OCI-M1 (cell line): Measurements from ENCODE around the gene NETO2.

ENCODE experiments used
- DNase-seq: peaks from one replicate; lab custom pipeline; 2025; lab: John Stamatoyannopoulos, UW

NETO2 gene

DNA sequence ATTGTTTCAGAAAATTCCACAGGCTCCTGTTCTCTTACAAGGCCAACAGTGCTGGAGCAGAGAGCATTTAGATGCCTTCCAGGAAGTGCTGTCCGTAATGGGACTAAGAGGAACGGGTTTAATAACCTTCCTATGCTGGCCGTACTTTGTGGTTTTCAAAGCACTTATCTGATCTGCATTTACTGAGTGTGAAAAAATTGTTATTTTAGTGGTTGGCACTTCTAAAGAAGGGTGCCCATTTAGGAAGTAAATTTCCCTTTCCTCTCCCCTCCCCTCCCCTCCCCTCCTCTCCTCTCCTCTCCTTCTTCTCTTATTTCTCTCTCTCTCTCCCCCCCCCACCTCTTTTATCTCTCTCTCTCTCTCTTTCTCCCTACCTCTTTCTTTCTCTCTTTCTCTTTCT, 98.3 kb downstream of the NETO2 start:
- DNase-seq = peak; percentile 59

DNA sequence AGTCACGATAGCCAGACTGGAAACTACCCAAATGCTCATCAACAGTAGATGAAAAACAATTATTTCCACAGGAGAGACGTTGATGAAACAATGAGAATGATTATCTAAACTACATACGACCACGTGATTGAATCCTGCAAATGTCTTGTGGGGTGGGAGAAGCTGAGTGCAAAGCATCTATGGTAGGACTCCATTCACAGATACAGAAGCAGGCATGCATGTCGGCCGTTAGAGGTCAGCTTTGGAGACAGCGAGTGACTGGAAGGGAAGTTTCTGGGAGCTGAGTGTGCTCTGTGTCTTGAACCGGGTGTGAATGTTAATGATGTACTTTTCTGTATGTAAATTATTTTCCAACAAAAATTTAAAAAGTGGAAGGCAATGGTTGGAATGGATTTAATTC, 98.7 kb downstream of the NETO2 start:
- DNase-seq = peak; percentile 59

DNA sequence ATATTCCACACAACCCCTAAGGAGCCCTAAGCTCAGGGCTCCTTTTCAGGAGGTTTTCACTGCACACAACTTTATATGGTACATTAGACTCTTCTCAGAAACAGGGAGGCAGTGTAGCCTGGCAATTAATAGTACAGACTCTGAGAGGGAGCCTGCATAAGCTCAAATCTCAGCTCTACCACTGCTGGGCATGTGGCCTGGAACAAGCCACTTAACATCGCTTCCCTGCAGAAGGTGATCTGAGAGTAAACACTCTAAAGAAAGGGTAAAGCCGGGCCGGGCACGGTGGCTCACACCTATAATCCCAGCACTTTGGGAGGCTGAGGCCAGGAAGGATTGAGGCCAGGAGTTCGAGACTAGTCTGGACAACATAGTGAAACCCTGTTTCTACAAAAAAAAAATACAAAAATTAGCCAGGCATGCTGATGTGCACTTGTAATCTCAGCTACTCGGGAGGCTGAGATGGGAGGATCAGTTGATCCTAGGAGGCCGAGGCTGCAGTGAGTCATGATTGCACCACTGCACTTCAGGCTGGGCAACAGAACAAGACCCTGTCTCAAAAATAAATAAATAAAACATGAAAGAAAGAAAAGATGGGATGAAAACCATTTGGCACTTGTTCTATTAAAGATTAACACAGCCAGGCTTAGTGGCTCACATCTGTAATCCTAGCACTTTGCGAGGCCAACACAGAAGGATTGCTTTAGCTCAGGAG, 99.6 kb downstream of the NETO2 start:
- no peak for DNase-seq

DNA sequence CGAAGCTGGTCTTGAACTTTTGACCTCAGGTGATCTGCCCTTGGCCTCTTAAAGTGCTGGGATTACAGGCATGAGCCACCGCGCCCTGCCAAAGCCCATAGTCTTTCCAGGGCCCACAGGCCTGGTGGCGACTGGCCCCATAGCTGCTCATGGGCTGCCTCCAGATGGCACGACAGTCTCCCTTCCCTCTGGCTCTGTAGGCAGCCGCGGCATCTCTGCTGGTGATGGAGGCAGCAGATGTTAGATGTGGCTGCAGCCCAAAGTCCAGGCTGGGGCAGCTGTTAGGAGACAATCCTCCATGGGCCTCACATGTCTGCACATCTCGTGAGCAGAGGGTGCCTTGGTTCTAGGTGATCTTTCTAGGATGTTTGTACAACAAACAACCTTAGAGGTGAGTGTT, 100.5 kb downstream of the NETO2 start:
- DNase-seq = no peak

DNA sequence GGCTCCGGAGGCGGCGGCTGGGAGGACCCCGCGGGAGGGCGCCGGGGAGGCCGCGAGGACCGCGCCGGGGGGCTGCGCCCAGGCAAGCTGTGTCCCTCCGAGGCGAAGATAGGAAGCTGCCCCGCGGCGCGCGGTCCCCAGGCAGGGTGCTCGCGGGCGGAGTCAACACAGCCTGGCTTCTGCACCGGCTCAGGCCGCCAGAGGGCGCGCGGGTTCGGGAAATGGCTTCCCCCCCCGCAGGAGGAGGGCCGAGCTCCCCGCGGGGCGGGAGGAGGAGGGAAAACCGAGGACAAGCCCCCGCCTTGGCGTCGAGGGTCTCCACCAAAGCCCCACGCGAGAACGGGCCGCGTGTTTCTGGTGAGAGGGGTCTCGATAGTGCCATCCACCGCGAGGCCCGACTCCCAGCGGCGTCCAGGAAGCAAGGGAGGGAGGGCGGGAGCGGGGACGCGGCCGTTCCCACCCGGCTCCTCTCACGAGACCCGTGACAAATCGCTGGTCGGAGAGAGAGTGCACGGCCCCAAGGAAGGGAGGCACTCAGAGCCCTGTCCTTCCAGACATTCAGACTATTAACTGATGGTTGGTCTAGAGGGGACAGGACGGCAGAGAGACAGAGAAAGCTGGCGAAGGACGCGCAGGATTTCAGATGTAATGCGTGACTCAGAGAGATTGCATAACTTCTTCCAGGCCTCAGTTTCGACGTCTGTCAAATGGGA, 105.8 kb downstream of the NETO2 start:
- DNase-seq = peak; percentile 78

DNA sequence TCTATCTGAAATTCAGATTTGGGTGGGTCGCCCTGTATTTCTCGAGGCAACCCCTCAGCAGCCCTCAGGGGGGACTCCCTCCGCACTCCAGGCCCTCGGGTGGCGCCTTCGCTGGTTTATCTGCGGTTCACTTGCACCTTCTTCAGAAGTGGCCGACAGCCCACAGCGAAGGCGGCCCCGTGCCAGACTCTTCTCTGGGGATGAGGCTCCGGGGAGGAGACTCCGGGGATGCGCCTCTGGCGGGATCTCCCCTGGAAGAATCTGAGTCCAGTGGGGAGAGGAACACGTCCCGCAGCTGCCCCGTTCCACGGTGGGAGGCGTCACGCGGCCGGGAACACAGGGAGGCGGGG, 106.4 kb downstream of the NETO2 start:
- DNase-seq = no peak

DNA sequence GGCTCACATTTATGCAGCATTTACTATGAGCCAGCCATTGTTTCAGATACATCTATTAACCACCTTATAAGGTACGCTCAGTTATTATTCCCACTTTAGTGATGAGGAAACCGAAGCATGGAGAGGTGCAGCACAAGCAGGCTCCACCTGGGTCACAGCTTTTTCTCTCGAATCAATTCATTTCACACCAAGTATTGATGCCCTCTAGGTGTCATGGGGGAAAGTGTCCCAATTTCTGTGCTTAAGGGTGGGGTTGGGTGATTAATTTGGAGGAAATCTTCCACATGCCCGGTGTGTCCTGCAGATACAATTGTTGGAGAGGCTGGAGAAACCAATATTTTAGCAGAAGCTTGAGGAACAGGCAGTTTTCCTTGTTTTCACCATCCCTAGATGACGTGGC, 107.5 kb downstream of the NETO2 start:
- DNase-seq = no peak

DNA sequence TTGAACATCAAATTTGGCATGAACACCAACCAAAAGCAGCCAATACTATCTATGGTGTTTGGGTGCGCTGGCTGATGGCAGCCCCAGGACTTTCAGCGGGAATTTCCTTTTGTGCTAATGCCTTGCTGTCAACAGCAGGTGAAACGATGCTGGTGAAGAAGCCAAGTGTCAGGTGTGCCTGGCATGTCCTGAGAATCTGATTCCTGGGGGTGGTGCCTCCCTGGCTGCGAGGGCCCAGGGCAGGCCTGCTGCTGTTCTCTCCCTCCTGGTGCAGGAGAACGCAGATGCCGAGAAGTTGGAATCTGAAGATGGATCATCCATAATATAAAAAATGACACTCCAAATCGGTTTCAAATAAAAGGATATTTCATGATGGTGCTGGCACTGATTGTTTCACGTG, 108.3 kb downstream of the NETO2 start:
- DNase-seq = no peak

DNA sequence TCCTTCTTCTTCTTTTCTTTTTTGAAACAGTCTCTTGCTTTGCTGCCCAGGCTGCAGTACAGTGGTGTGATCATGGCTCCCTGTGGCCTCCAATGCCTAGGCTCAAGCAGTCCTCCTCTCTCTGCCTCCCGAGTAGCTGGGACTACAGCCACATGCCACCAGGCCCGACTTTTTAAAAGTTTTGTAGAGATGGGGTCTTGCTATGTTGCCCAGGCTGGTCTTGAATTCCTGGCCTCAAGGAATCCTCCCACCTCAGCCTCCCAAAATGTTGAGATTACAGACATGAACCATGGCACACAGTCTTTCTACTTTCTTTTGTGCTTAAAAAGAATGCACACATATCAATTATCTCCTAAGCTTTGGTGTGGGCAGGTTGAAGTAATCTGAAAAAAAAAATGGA, 109.3 kb downstream of the NETO2 start:
- no peak for DNase-seq

DNA sequence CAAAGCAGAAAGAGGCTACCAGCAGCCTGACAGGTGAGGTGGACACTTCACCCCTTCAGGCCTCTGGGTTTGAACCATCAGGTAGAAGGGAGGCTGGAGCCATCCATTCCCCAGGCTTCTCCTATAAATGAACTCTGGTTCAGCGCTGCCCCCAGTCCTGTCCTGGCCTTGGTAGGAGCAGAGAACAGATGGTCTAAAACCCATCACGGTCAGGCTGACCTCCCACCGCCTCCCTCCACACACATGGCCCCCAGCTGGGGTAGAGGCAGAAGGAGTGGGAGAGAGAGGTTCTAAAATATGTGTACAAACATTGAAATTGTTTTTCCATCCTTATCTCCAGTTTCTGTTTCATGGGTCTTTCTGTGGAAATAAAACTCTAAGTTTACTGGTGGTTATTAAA, 110.6 kb downstream of the NETO2 start:
- no peak for DNase-seq

DNA sequence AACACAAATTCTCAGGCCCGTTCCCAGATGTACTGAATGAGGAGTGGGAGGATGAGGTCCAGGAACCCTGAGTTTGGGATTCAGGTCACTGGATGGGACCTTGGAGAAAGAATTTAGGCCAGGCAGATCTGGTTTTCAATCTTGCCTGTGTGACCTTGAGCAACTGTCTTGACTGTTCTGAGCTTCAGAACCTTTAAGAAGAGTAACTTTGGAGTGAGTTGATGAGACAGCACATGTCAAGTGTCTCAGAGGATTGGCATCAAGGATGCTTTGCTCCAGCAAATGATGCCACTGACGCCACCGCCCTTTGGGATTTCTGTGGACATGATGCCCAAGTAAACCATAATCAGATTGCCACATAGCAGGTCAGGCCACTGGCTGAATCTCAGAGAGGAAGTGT, 114.0 kb downstream of the NETO2 start:
- DNase-seq = no peak

DNA sequence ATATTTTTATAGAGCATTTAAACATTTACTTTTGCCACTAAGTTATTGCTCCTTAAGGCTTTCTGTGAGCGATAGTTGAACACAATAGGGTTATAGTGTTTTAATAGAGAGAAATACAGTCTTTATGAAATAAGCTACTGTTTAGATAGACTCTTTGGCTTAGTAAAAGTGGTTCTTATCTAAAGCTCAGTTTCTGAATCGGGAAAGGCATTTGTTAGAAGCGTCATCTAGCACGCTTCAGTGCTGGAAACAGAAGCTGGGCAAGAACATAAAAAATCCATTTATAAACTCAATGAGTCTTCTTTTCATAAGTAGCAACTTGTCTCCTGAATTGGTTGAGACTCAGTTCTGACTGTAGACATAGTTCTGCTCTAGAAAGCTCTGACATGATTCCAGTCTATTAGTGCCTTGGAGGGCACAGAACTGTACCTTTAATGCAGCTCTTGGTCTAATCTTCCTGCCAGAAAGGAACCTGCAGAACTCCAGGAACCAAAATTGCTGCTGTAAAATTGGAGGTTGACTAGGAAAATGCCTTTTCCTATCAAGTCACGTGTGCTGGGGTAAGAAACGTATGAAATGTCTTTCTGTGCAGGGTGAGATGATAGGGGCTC, 114.9 kb downstream of the NETO2 start:
- DNase-seq = no peak
